COLO829 (cell line): ENCODE measurements around the gene STK32C.
"Not testable (repeated sequence)": the region's sequence is repeated elsewhere in the genome, so short reads cannot be mapped to it uniquely, and the experiment has no call there.

ENCODE experiments used
- DNase-seq: peaks from one replicate; pipeline ENCODE4 v3.0.0; 2012; ENCODE audit warnings: low spot score

Gene STK32C

GRCh38 chr10:132281915-132282666 is 25.7 kb downstream of the STK32C start:
- no peak for DNase-seq

GRCh38 chr10:132280646-132281074 is 27.1 kb downstream of the STK32C start:
- DNase-seq, result no peak

- no peak for DNase-seq
These were observed 27.7 kb downstream of the STK32C start for GRCh38 chr10:132279873-132280645.

GRCh38 chr10:132277311-132277741 is 30.4 kb downstream of the STK32C start:
- no peak for DNase-seq

GRCh38 chr10:132276706-132277105 is 31.0 kb downstream of the STK32C start:
- no peak for DNase-seq

- no peak for DNase-seq
These were observed 31.5 kb downstream of the STK32C start for GRCh38 chr10:132276179-132276675.

- DNase-seq, result no peak
These were observed 32.1 kb downstream of the STK32C start for GRCh38 chr10:132275426-132276178.

- DNase-seq, result no peak
These were observed 32.8 kb downstream of the STK32C start for GRCh38 chr10:132274986-132275385.

GRCh38 chr10:132274581-132274980 is 33.2 kb downstream of the STK32C start:
- DNase-seq, result no peak

- DNase-seq, result no peak
These were observed 33.8 kb downstream of the STK32C start for GRCh38 chr10:132273966-132274365.

GRCh38 chr10:132273304-132273944 is 34.3 kb downstream of the STK32C start:
- no peak for DNase-seq

- DNase-seq, result no peak
These were observed 35.3 kb downstream of the STK32C start for GRCh38 chr10:132272231-132272971.

GRCh38 chr10:132271458-132272230 is 36.1 kb downstream of the STK32C start:
- no peak for DNase-seq

- DNase-seq, result no peak
These were observed 36.9 kb downstream of the STK32C start for GRCh38 chr10:132270721-132271457.

GRCh38 chr10:132270256-132270655 is 37.5 kb downstream of the STK32C start:
- no peak for DNase-seq

GRCh38 chr10:132269266-132270230 is 38.2 kb downstream of the STK32C start:
- no peak for DNase-seq

- DNase-seq, result not testable (repeated sequence)
These were observed 39.8 kb downstream of the STK32C start for GRCh38 chr10:132267916-132268315.

GRCh38 chr10:132266594-132267161 is 41.1 kb downstream of the STK32C start:
- no peak for DNase-seq
